Common myeloid progenitor, CD34-positive (primary cell): ENCODE results near the gene TMPRSS4.

Source experiments
- CTCF ChIA-PET: fragments of 350-600 bp; sonication (Branson Sonifier 250); formaldehyde crosslinking; loops from one replicate; lab custom pipeline; 2021; ENCODE audit warnings: antibody characterized with exemption; lab: Charles Lee
- POLR2A ChIA-PET: fragments of 350-600 bp; sonication (Branson Sonifier 250); formaldehyde crosslinking; loops from one replicate; lab custom pipeline; 2021; ENCODE audit warnings: antibody characterized with exemption; lab: Charles Lee
- DNase-seq, 3 donors: peaks; one replicate each; pipeline versions ENCODE4 v3.0.0 to v3.0.0-alpha.2; 2013
- H3K27ac ChIP-seq, 2 experiments: 1 replicate in 1 of 2; 2 replicates in 1 of 2; pipeline ENCODE4 v1.7.0; 2013; ENCODE audit warnings: inconsistent platforms in 2 of 2, low read length in 2 of 2, mild to moderate bottlenecking in 2 of 2, low read depth in 1 of 2, moderate library complexity in 1 of 2; ENCODE audit not compliant: severe bottlenecking in 2 of 2, insufficient read depth in 1 of 2, poor library complexity in 1 of 2
- H3K27me3 ChIP-seq, 5 experiments: replicated peaks in 2 of 5; 1 replicate in 3 of 5; 2 replicates in 2 of 5; pipeline versions ENCODE4 v1.6.1 to v1.7.0; 2013; ENCODE audit warnings: low read length in 4 of 5, mild to moderate bottlenecking in 2 of 5, moderate library complexity in 2 of 5, inconsistent platforms in 1 of 5; ENCODE audit not compliant: insufficient read depth in 5 of 5, control insufficient read depth in 4 of 5
- H3K36me3 ChIP-seq, 4 experiments: 1 replicate in 2 of 4; 2 replicates in 2 of 4; pipeline versions ENCODE4 v1.6.1 to v1.7.0; 2013; ENCODE audit warnings: low read length in 3 of 4, control low read depth in 1 of 4, mild to moderate bottlenecking in 1 of 4; ENCODE audit not compliant: control insufficient read depth in 4 of 4, insufficient read depth in 4 of 4
- H3K4me1 ChIP-seq, 4 experiments: 1 replicate in 3 of 4; 2 replicates in 1 of 4; pipeline versions ENCODE4 v1.6.1 to v1.7.1; 2013; ENCODE audit warnings: low read length in 3 of 4, mild to moderate bottlenecking in 3 of 4, control low read depth in 1 of 4, inconsistent platforms in 1 of 4, moderate library complexity in 1 of 4; ENCODE audit not compliant: control insufficient read depth in 4 of 4, insufficient read depth in 4 of 4; ENCODE audit errors: control extremely low read depth in 1 of 4
- H3K4me3 ChIP-seq, 7 experiments: 1 replicate in 4 of 7; 2 replicates in 3 of 7; pipeline versions ENCODE4 v1.5.1 to v1.7.0; 2013; ENCODE audit warnings: mild to moderate bottlenecking in 7 of 7, low read length in 6 of 7, moderate library complexity in 6 of 7, inconsistent platforms in 2 of 7, low read depth in 2 of 7, control low read depth in 1 of 7; ENCODE audit not compliant: insufficient read depth in 4 of 7, control insufficient read depth in 1 of 7; ENCODE audit errors: extremely low read depth in 1 of 7
- H3K9me3 ChIP-seq, 5 experiments: 1 replicate in 4 of 5; 2 replicates in 1 of 5; pipeline versions ENCODE4 v1.6.1 to v1.7.1; 2013; ENCODE audit warnings: low read length in 4 of 5, mild to moderate bottlenecking in 2 of 5, inconsistent platforms in 1 of 5, low read depth in 1 of 5, moderate library complexity in 1 of 5; ENCODE audit not compliant: control insufficient read depth in 4 of 5, insufficient read depth in 2 of 5; ENCODE audit errors: control extremely low read depth in 1 of 5
- WGBS: methylation state at CpG from one replicate; pipeline ENCODE4 v1.1.5; 2013; ENCODE audit not compliant: insufficient coverage; 5-methylcytosine and 5-hydroxymethylcytosine counted together

The TMPRSS4 gene

GRCh38 chr11:118112711-118113430 lies 36.0 kb downstream of the TMPRSS4 start:
- WGBS: 95% methylated on average over 9 of the region's 11 CpGs
- no peak for DNase-seq
- Histone ChIP-seq H3K4me3 (no peak overlapping the region), H3K36me3 (no peaks in the 10 kb centered on the region), H3K27me3 (no peaks in the 10 kb centered on the region), H3K9me3 (no peaks in the 10 kb centered on the region), H3K27ac (no peak overlapping the region), H3K4me1 (peaks cover 0 to 10% (median 6%) of the 10 kb centered on the region in 4 experiments)
- ChIA-PET CTCF (interaction anchor here (0.6 to 1.2 kb wide), 2 partner anchors 13 to 905 kb away, joined by 3 read pairs; partner anchors contain the start of gene RPS25), POLR2A (no interaction called here)

- H3K9me3 ChIP-seq: no peaks in the 10 kb centered on the region
- H3K4me1 ChIP-seq: peaks cover 0 to 11% (median 7%) of the 10 kb centered on the region in 4 experiments
- peak in 2 of 3 donors; percentile 21 to 24 for DNase-seq
- H3K36me3 ChIP-seq: no peaks in the 10 kb centered on the region
- ChIA-PET POLR2A (no interaction called here), CTCF (interaction anchor here (1.1 to 1.2 kb wide), 3 partner anchors 12 to 167 kb away, joined by 3 to 4 read pairs (median 3); no protein-coding TSS in a partner anchor)
- no peaks in the 10 kb centered on the region for H3K27me3 ChIP-seq
- no peak overlapping the region for H3K27ac ChIP-seq
- H3K4me3 ChIP-seq: no peak overlapping the region
- WGBS: no CpG with 5 or more reads among the region's 1 CpG
These were observed 37.4 kb downstream of the TMPRSS4 start for GRCh38 chr11:118114266-118114665.

- H3K27ac ChIP-seq: no peak overlapping the region
- 97% methylated on average over 6 of the region's 7 CpGs for WGBS
- H3K36me3 ChIP-seq: no peaks in the 10 kb centered on the region
- H3K9me3 ChIP-seq: no peaks in the 10 kb centered on the region
- H3K4me1 ChIP-seq: peaks cover 0 to 11% (median 7%) of the 10 kb centered on the region in 4 experiments
- ChIA-PET CTCF (no interaction called here), POLR2A (no interaction called here)
- H3K4me3 ChIP-seq: no peak overlapping the region
- no peaks in the 10 kb centered on the region for H3K27me3 ChIP-seq
- no peak for DNase-seq
These were observed 38.2 kb downstream of the TMPRSS4 start for GRCh38 chr11:118115048-118115447.

- DNase-seq: peak in 2 of 3 donors; percentile 10 to 53
- no peak overlapping the region for H3K27ac ChIP-seq
- no peak overlapping the region for H3K4me3 ChIP-seq
- no peaks in the 10 kb centered on the region for H3K27me3 ChIP-seq
- POLR2A ChIA-PET: interaction anchor here (0.6 kb wide), 1 partner anchor 137 kb away, joined by 4 read pairs; no protein-coding TSS in a partner anchor
- H3K36me3 ChIP-seq: no peaks in the 10 kb centered on the region
- WGBS: 15% methylated on average over 6 of the region's 9 CpGs
- H3K9me3 ChIP-seq: peaks cover 0 to 6% (median 0%) of the 10 kb centered on the region in 5 experiments
- peaks cover 0 to 11% (median 7%) of the 10 kb centered on the region in 4 experiments for H3K4me1 ChIP-seq
- CTCF ChIA-PET: interaction anchor here (0.5 to 1.8 kb wide), 2 partner anchors 26 to 170 kb away, joined by 3 to 4 read pairs; no protein-coding TSS in a partner anchor
These were observed 41.1 kb downstream of the TMPRSS4 start for GRCh38 chr11:118117790-118118601.

GRCh38 chr11:118120793-118121192 lies 43.9 kb downstream of the TMPRSS4 start:
- ChIA-PET POLR2A (no interaction called here), CTCF (no interaction called here)
- DNase-seq: no peak
- Histone ChIP-seq H3K27ac (no peak overlapping the region), H3K4me3 (no peak overlapping the region), H3K9me3 (peaks cover 0 to 6% (median 0%) of the 10 kb centered on the region in 5 experiments), H3K36me3 (no peaks in the 10 kb centered on the region), H3K4me1 (peaks cover 0 to 6% (median 3%) of the 10 kb centered on the region in 4 experiments), H3K27me3 (no peaks in the 10 kb centered on the region)
- WGBS: no CpG with 5 or more reads among the region's 1 CpG

- Histone ChIP-seq H3K4me3 (no peak overlapping the region), H3K27me3 (peaks cover 0 to 2% (median 0%) of the 10 kb centered on the region in 5 experiments), H3K27ac (no peak overlapping the region), H3K4me1 (no peaks in the 10 kb centered on the region), H3K9me3 (peaks cover 0 to 6% (median 0%) of the 10 kb centered on the region in 5 experiments), H3K36me3 (no peaks in the 10 kb centered on the region)
- POLR2A ChIA-PET: no interaction called here
- CTCF ChIA-PET: interaction anchor here (0.8 to 2.2 kb wide), 4 partner anchors 9 to 45 kb away, joined by 3 to 5 read pairs (median 3); no protein-coding TSS in a partner anchor
- 96% methylated on average over 8 of the region's 8 CpGs for WGBS
- DNase-seq: no peak
These were observed 48.2 kb downstream of the TMPRSS4 start for GRCh38 chr11:118124929-118125535.
